HG02759 (cell line): ENCODE results near the gene HS1BP3.
A peak's percentile ranks its signal among the peaks of the same experiment; 100 is the strongest.

Source experiments
- ATAC-seq: cut with Tn5 transposase; IDR thresholded peaks from one replicate; pipeline ENCODE4 v1.9.1; 2021; ENCODE audit warnings: mild to moderate bottlenecking, moderate library complexity; ENCODE audit not compliant: unreplicated experiment

HS1BP3 gene

DNA sequence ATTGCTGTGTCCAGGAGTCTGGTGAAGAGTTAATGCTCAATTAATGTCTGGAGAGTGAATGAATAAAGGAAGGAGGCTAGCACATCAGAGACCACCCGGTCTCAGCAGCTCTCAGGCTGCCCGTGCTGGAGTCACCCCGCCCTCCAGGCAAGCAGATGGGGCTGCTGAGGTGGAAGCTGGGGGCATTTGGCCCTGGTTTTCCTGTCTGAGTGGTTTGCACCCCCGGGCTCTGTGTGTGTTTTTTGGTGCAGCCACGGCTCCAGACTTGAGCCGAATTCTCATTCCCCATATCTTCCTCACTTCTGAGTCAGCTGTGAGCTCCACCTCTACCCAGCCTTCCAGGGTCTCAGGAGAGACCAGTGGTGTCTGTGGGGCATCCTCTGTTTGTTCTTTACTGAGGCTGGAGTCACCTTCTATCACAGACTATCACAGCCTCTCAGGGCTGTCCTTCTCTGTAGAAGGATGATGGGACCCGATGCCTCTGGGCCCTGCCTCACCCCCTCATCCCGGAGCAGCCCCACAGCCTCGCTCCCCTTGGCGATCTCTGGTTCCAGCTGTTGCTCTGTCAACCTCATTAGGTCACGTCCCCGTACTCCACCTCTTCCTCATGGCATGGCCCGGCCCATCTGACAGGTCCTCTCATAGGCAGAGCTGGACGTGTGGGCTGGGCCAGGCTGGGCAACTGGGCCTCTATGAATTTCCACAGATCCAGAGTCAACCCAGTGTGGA lies 60.8 kb downstream of the HS1BP3 start:
- ATAC-seq, result no peak

DNA sequence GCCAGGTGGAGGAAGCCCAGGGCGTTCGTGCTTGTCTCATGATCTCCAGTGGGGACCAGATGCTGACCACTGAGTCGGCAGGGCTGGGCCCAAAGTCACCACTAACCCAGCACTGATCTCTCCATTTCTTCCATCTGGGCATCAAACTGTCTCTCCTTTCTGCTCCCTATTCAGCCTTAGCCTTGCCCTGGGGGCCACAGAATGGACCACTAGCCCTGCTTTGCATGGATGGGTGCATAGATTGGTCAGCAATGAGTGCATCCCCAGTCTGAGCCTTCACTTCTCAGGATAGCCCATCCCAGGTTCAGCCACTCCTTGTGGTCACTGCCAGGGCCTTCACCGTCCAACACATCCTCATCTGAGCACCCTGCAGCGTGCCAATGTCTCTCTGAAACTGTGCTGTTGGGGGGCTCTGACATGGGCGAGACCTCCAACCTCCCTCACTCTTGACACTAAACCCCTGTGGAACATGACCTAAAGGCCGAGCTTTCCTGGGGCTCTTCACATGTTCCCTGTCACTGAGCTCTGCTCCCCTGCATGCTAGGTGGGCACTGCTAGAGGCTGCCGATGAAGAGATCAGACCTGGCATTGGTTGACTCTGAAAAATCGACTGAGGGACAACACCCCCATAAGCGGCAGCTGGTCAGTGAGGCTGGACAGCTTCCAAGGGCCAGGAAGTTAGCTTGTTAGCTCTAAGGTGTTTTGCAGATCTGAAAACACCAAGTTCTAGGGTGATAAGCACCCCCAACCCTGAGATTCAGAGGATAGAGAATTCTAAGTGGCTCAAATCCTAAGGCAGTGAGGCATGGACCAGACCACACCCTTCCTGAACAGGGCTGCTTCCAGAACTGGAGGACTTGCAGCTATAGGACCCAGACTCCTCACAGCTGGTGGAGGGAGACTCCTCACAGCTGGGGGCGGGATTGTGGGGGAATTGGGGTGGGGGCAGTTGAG lies 61.7 kb downstream of the HS1BP3 start:
- no peak for ATAC-seq

DNA sequence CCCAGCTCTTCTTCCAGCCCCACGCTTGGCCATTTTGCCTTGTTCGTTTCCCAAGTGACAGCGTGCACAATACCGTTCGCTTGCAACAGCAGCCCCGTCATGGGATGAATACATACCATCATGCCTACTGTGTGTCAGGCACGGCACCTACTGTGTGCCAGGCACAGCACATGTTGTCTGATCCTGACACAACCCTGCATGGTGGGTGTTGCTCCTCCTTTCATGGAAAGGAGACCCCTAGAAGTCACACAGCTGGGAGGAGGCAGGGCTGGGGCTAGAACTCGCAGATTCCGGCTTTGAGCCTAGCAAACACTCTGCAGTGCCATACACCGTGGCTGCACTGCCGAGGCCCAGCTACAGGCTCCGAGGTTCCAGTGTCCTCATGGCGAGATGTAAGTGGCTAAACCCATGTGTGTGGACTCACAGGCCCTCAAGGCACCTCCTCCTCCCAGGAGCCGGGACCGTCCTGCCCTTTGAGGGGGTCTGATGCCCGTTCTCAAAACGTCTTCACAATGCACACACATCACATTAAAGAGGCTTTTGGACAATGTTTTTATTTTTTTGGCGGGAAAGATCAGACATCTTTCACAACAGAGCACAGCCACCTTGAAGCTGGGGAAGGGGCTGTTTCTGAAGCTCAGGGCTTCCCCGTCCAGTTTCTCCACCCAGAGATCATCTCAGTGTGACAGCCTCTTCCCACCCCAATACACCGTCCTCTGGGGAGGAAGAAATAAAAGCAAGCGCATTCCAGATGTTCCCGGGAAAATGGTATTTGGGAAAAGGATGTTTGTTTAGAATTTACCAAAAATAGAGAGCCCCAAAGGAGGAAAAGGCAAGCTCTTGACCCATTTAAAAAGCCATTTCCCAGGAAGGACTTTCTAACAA lies 64.9 kb downstream of the HS1BP3 start:
- no peak for ATAC-seq

DNA sequence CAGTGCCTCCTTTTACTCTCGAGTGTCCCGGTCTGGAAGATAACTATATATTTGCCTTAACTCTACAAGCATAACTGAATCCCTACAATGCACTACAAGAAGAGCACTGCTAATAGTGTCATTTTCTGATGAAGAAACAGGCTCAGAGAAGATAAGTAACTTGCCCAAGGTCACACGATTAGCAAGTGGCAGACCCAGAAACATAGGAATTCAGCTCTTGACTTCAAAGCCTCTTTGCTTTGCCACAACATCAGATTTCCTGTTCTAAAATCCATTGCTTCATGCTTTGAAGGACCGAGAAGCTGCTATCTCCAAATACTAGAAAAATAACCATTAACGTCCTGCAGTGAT lies 65.6 kb downstream of the HS1BP3 start:
- ATAC-seq, result no peak

DNA sequence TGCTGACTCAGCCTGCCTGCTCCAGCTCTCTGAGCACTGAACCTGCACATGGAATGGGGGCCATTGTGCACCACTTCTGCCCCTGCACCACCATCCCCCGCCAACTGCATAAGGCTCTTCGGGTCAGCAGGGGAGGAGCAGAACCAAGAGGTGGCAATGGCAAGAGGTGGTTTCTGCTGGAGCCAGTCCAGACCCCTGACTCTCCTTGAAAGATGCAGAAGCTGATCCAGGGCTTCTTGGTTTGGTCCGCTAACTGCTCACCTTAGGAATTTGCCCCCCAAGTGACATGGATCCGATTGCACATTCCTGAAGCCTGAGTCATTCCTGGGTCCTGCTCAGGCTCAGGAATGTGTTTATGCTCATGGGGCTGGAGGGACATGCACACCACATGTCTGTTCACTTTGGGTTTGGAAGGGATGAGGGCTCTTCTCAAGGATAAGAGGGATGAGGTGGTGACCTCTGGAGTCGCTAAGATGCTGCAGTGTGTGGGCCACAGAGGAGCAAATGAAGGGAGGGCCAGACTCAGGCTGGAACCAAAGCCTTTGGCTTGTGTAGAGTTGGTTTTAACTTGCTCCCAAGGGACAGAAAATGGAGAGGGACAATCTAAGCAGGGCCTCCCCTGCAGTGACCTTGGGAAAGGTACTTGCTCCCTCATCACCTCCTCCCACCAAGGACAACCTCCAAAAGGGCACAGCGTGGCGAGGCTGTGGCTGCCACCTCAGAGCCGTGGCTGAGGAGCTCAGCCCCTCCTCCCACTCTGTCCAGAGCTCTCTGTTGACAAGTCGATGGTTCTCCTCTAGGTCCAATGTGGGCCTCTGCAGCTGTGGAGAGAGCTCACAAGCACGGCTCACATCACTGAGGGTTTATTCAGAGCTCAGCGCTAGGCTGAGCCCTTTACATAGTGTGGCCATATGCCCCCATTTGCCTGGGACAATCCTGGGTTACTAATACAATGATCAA lies 66.2 kb downstream of the HS1BP3 start:
- ATAC-seq, result no peak

DNA sequence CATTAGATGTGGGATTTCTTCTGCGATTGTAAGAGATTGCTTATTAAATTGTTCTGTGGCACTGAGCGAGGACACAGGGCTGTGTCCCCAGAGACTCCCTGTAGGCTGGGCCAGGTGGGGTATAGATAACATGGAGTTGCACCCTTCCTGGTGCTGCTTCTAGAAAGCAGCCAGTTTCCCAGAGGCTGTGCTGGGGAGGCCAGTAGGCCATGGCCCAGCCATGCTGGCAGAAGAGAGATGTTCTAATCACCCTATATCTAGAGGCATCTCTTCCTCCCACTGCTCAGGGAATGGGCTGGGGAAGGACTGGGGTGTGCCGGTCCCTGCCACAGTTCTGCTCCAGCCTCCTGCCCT lies 66.9 kb downstream of the HS1BP3 start:
- ATAC-seq, result no peak

DNA sequence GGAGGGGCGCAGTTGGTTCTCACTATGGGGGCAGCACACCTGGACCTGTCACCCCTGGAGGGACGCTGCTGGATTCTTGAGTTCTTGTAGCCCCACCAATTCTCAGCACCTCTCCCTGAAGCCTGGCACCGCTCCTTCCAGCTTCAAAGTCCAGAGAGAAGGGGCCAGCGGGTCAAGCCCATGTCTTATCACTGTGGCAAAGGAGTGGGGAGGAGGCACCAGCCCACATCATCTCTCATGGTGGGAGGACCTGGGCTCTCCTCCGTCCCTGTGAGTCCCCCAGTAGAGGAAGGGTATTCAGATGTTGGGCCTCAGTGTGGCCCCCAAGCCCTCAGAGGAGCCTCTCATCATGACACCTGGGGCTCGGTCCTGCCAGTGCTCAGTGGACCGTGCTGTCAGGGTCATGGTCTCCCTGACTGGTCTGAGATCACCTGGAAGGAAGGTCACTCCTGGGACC lies 67.4 kb downstream of the HS1BP3 start:
- ATAC-seq, result no peak

DNA sequence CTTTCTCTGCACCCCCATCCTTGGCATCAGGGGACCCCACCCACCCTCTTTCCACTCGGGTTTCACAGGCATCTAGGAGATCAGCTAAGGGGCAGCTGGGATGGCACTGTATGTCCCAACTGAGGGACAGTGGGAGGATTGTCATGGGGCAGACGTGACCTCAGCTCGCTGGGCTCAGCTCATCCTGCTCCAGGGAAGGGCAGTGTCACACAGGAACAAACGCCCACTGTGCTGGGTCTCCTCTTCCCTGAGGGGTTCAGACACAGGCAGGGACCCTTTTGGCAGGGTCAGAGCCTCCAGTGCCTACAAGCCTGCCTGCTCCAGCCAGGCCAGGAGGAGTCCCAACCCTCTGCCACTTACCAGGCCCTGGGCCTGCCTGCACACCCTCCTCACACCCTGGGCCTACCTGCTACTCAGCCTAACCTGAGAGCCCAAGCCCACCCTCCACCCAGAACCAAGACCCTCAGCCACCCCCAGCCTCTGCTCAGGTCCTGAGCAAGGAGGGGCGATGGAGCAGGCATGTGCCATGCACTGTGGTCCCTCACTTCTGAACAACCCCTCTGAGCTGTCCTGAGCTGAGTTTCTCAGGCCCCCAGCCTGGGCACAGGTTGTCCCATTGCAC lies 68.2 kb downstream of the HS1BP3 start:
- no peak for ATAC-seq

DNA sequence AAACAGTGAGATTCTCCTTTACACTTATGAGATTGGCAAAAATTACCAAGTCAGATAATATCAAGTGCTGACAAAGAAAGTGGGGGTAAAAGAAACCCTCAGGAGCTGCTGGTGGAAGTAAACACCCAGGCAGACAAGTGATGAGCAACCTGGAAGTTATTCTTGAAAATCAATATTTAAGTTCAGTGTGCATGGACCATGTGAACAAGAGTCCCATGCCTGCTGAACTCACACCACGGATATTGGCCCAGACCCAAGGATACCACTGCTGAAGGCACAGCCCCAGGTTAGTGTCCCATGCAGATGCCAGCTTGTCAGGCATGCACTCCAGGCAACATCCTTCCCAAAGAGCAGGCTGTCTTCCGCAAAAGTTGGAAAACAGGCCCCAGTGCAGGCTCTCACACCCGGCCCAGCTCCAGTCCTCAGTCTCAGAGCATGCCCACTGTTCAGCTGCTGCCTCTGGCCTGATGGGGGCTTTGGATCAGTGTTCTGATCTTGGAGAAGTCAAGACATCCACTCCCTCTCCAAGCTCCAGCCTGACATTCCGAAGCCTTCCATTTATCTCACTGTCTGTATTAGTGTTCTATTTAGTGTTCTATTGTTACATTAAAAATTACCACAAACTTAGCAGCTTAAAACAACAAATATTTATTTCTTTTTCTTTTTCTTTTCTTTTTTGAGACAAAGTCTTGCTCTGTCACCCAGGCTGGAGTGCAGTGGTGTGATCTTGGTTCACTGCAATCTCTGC lies 70.0 kb downstream of the HS1BP3 start:
- no peak for ATAC-seq

DNA sequence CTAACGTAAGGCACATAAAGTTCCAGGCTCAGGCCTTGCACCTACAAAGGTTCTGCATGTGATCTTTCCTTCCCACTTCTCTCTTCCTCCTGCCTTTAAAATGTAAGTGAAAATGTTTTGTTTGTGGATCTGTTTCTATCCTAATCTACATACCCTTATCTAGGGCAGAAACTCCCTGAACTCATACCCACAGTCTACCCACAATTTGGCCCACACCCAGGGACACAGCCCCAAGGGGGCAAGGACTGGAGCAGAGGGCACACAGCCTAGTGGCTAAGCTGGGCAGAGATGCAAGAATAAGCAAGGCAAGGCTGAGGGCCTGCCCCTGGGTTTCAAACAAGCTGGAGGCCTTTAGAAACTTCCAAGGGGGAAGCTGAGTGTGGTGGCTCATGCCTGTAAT lies 71.0 kb downstream of the HS1BP3 start:
- ATAC-seq, result no peak

DNA sequence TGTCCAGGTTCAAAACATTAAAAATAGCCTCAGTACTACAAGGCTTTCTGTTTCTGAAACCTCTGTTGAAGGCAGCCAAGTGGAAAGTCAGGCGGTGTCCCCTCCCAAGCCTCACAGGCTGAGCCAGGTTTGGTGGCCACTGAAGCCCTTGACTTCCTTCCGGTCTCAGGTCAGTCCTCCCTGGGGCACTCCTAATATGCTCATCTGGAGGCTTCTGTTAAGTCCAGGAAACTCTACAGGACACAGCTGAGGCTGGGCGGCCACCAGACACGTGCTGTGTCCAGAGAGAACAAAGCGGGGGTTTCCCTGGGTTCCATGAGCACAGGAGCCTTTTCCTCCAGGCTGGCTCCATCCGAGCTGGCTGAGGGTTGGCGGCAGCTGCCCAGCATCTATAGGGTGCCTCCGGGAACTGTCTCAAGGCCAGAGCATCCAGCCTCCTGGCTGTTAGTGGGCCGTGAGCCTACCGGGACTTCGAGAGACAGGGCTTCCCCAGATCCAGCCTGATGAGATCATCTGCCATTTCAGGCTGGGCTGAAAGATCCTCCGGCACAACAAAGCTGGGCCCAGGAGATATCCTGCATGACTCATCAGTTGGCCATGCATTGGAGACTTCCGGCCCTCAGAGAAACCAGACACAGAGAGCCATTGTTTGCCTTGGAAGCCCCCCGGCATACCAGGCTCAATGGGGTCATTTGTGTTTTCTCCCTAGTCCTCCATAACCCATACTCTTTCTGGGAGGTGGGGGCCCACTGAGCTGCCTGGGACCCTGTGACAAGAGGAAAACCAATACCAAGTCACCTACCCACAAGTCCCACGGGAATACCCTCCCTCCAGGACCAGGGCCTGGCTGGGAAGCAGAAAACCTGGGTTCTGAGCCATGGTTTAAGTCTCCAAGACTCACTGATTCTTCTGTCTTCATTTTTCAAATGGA lies 71.7 kb downstream of the HS1BP3 start:
- ATAC-seq, result peak; percentile 55

DNA sequence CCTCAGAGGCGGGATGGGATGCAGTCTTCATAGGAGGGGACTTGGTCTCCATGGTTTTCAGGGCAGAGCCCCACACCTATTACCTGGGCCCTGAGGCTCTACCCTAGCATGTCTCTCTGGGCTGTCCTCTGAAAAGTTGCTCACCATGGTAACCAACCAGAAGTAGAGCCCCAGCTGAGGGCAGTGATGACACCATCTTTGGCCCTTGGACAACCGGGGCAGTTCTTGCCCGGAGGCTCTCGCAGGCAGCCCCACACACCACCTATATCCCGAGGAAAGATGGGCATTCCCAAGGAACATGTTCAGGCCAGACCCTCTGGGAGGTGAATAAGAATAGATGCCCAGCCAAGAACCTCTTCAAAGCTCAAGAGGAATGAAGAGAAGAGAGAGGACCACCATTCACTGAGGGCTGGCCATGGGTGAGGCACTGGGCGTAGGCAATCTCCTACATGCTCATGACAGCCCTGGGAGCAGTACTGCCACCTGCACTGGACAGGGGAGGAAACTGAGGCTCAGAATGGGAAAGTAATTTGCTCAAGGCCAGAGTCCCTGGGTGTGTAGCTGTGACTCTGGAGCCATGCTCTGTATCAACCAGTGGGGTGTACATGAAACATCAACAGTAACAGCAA lies 72.5 kb downstream of the HS1BP3 start:
- no peak for ATAC-seq

DNA sequence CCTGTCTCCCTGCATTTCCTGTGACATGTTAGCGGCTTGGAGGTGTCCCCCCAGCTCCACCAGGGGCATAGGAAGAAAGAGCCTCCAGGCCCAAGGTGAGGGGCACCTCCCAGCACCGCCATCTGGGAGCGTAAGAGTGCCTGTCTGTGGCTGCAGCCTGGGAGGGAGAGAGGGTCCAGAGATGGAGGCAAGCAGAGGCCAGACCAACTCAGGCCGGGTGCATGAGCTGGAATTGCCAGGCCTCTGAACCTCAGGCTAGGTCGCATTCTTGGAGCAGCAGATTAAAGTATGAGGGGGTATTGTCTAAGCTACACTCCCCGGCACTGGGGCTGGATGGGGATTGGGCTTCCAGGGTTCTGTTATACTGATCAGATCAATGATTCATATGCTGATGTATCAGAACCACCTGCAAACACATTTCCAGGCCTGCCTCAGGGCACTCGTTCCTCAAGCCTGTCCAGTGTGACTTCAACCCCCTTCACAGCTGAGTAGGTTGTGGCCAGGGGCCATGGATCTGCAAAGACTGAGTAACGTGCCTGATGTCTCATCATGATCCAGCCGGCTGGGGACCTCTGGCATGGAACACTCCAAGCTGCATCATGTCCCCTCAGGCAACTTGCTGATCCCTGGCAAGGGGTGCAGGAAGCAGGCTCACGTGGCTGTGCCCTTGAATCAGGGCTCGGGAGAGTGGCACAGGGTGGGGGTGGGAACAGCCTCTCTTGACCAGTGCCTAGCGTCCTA lies 73.2 kb downstream of the HS1BP3 start:
- ATAC-seq, result no peak

DNA sequence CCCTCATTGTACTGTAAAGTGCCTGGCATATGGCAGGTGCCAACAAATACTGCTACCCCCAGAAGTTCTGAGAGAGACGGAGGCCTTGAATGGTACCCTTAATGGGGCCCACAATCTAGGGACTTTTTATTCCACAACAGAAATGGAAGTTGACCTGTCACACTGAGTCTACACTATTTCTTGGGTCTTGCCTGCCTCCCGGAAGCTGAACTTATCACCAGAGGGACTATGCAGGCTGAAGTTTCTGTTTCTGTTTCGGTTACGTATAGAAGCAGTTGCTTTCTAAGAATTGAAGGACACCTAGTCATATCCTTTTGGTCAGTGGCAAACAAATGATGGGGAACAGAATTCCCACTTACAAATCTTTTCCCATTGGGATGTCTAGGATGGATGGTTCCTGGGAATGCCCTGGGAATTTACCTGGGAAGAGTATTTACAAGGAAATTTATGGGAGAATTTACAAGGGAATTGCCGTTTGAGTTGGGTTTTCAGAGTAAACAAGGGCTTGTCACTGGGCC lies 74.2 kb downstream of the HS1BP3 start:
- ATAC-seq, result peak; percentile 76

DNA sequence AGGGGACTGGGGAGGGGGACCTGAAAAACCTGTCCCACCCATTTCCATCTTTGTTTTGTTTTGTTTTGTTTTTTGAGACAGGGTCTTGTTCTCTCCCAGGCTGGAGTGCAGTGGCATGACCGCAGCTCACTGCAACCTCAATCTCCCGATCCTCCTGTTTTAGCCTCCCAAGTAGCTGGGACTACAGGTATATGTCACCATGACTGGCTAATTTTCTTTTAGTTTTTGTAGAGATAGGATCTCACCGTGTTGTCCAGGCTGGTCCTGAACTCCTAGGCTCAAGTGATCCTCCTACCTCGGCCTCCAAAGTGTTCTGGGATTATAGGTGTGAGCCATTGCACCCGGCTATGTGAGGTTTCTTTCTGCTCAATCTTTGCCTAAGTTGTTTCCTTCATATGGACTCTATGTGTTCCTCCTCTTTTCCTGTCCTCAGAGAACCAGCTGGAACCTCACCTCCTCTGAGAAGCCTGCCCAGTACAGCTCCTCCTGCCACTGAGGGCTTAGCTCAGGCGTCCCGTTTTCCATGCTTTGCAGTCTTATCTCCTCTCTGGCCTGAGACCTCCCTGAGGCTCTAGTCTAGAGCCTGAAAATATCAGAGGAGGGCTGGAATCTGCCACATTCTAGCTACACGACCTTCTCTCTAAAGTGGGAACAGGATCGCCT lies 74.8 kb downstream of the HS1BP3 start:
- ATAC-seq, result no peak

DNA sequence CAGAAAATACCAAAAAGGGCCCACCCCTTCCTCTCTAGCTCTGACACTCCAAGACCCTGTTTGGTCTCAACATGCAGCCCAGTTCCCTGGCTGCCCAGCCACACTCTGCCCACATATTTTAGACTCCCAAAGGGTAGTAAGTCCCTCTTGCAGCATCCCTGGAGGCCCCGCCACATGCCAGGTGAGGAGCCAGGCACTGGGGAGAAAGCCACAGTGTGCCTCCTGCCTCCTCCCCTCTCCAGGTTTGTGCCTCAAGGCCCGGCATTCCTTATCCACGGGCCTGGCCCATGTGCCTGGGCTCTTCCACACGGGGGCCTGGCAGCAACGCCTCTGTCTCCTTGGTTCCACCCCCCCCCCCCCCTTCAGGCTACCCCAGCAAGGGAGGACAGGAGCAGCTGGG lies 75.5 kb downstream of the HS1BP3 start:
- ATAC-seq, result no peak
